GM18519 (cell line): ENCODE results near the gene LRRC49.
A peak's percentile ranks its signal among the peaks of the same experiment; 100 is the strongest.
"Not testable (repeated sequence)": the region's sequence is repeated elsewhere in the genome, so short reads cannot be mapped to it uniquely, and the experiment has no call there.

ENCODE experiments used
- ATAC-seq: cut with Tn5 transposase; IDR thresholded peaks from one replicate; pipeline ENCODE4 v1.9.1; 2021; ENCODE audit warnings: mild to moderate bottlenecking, moderate library complexity; ENCODE audit not compliant: unreplicated experiment, low FRiP score

LRRC49 gene

GRCh38 chr15:70892002-70892911 lies at the start of gene LRRC49, which contains the start of gene THAP10:
Gene LRRC49, plus strand, starts transcription at chr15:70892826. Its CDS starts 69 bp downstream, at chr15:70892895.
Gene THAP10, minus strand, starts transcription at chr15:70892433. Its CDS starts 161 bp downstream, at chr15:70892272.
- ATAC-seq: peak; percentile 68

GRCh38 chr15:70845602-70846360 lies 46.8 kb upstream of the LRRC49 start:
- no peak for ATAC-seq

- ATAC-seq: no peak
Observed at GRCh38 chr15:70851889-70852288, 40.7 kb upstream of the LRRC49 start.

- no peak for ATAC-seq
Observed at GRCh38 chr15:70852501-70853317, 39.9 kb upstream of the LRRC49 start.

GRCh38 chr15:70853318-70853972 lies 39.2 kb upstream of the LRRC49 start:
- no peak for ATAC-seq

- no peak for ATAC-seq
Observed at GRCh38 chr15:70853973-70854665, 38.5 kb upstream of the LRRC49 start, which contains the start of gene LARP6. Gene LARP6, minus strand, starts transcription at chr15:70854157. Its CDS starts 69 bp downstream, at chr15:70854088.

- no peak for ATAC-seq
Observed at GRCh38 chr15:70854666-70854976, 38.0 kb upstream of the LRRC49 start.

- ATAC-seq: no peak
Observed at GRCh38 chr15:70855764-70856163, 36.9 kb upstream of the LRRC49 start.

- ATAC-seq: no peak
Observed at GRCh38 chr15:70856177-70856883, 36.3 kb upstream of the LRRC49 start.

- ATAC-seq: no peak
Observed at GRCh38 chr15:70856884-70857561, 35.6 kb upstream of the LRRC49 start.

GRCh38 chr15:70857562-70858285 lies 34.9 kb upstream of the LRRC49 start:
- no peak for ATAC-seq

GRCh38 chr15:70858614-70859321 lies 33.9 kb upstream of the LRRC49 start:
- ATAC-seq: not testable (repeated sequence)

GRCh38 chr15:70859322-70859908 lies 33.2 kb upstream of the LRRC49 start:
- no peak for ATAC-seq

GRCh38 chr15:70859998-70860397 lies 32.6 kb upstream of the LRRC49 start:
- ATAC-seq: no peak

GRCh38 chr15:70863450-70864218 lies 29.0 kb upstream of the LRRC49 start:
- no peak for ATAC-seq
